Activated naive CD4-positive, alpha-beta T cell treated with anti-CD3 and anti-CD28 coated beads, Interleukin-2, amount 50 U/mL, for 24 hours (primary cell): Measurements from ENCODE around the gene BLVRB.
A peak's percentile ranks its signal among the peaks of the same experiment; 100 is the strongest.
"Not testable (repeated sequence)": the region's sequence is repeated elsewhere in the genome, so short reads cannot be mapped to it uniquely, and the experiment has no call there.

Source experiments
- H3K27ac Mint-ChIP-seq: one replicate; pipeline ENCODE4 v1.8.0; 2021; ENCODE audit warnings: mild to moderate bottlenecking, mixed read lengths
- H3K27me3 Mint-ChIP-seq: one replicate; pipeline ENCODE4 v1.8.0; 2021; ENCODE audit warnings: mixed read lengths
- H3K36me3 Mint-ChIP-seq: one replicate; pipeline ENCODE4 v1.8.0; 2021; ENCODE audit warnings: mixed read lengths
- H3K4me1 Mint-ChIP-seq: one replicate; pipeline ENCODE4 v1.8.0; 2021; ENCODE audit warnings: mixed read lengths
- H3K4me3 Mint-ChIP-seq: one replicate; pipeline ENCODE4 v1.8.0; 2021; ENCODE audit warnings: mild to moderate bottlenecking, mixed read lengths
- H3K9me3 Mint-ChIP-seq: one replicate; pipeline ENCODE4 v1.8.0; 2021; ENCODE audit warnings: mixed read lengths

The BLVRB gene

DNA sequence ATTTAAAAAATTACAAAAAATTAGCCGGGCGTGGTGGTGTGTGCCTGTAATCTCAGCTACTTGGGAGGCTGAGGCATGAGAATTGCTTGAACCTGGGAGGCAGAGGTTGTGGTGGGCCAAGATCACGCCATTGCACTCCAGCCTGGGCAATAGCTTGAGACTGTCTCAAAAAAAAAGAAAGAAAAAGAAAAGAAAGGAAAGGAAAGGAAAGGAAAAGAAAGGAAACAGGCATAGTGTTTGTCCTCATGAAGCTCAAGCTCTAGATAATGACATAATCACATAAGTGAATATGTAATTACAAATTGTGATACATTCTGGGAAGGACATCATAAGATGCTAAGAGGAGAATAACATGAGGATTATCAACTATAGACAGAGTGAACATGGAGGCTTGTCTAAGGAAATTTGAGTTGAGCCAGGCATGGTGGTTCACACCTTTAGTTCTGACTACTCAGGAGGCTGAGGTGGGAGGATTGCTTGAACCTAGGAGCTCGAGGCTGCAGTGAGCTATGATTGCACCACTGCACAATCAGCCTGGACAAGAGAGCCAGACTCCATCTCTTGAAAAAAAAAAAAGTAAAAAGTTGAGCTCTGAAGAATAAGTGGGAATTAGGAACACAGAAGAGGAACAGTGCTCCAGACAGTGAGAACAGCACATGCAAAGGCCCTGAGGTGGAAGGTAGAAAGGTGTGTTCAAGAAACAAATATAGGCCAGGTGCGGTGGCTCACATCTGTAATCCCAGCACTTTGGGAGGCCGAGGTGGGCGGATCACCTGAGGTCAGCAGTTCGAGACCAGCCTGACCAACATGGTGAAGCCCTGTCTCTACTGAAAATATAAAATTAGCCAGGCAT, 35.4 kb upstream of the BLVRB start:
- not testable (repeated sequence) for H3K4me1 Mint-ChIP-seq, H3K9me3 Mint-ChIP-seq, H3K4me3 Mint-ChIP-seq, H3K27ac Mint-ChIP-seq, H3K27me3 Mint-ChIP-seq, H3K36me3 Mint-ChIP-seq

DNA sequence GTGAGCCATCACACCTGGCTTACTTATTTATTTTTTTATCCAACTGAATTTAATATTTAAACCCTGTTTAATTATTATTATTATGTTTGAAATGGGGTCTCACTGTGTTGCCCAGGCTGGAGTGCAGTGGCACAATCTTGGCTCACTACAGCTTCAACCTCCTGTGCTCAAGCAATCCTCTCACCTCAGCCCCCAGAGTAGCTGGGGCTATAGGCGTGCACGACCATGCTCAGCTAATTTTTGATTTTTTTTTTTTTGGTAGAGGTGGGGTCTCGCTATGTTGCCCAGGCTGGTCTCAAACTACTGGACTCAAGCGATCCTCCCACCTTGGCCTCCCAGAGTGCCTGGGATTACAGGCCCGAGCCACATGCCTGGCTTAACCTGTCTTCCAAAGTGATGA, 33.8 kb upstream of the BLVRB start:
- H3K27me3 Mint-ChIP-seq, result no peaks in the 10 kb centered on the region
- H3K4me1 Mint-ChIP-seq, result no peaks in the 10 kb centered on the region
- H3K9me3 Mint-ChIP-seq, result no peaks in the 10 kb centered on the region
- H3K4me3 Mint-ChIP-seq, result no peak overlapping the region
- no peak overlapping the region for H3K27ac Mint-ChIP-seq
- H3K36me3 Mint-ChIP-seq, result peaks cover 1% of the 10 kb centered on the region

DNA sequence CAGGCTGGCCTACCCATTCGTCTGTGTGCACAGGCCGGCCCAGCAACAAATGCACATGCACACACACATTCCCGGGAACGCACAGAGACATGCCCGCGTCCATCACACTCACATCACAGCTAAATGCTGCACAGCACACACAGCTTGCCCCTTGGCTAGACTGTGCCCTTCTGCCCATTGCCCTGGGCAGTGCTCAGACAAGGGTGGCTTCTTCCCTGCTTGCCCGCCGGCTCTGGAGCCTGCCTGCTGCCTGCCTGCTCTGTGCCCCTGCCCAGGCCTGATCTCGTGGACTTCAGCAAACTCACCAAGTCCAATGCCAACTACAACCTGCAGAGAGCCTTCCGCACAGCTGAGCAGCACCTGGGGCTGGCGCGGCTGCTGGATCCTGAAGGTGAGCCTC, 31.7 kb upstream of the BLVRB start:
- Mint-ChIP-seq H3K4me3 (no peak overlapping the region), H3K4me1 (no peaks in the 10 kb centered on the region), H3K9me3 (no peaks in the 10 kb centered on the region), H3K27me3 (no peaks in the 10 kb centered on the region), H3K36me3 (peaks cover 4% of the 10 kb centered on the region), H3K27ac (no peak overlapping the region)

DNA sequence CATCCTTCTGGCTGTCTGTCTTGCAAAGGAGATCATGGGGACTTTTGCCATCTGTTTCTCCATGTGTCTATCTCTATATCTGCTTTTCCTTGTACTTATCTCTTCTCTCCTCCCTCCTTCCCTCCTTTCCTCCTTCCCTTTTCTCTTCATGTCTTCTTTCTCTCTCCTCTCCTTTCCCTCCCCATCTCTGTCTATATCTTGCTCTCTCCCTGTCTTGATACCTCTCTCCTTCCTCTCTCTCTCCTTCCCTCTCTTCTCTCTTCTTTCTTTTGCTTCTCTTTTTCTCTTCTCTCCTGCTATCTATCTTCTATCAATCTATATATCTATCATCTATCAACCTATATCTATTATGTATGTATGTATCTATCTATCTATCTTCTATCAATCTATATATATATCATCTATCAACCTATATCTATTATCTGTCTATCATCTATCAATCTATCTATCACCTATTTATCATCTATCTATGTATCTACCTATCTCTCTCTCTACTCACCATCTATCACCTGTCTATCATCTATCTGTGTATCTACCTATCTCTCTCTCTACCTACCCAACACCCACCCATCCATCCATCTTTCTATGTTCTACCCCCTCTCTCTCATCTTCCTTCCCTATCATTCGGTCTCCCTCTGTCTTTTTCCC, 28.8 kb upstream of the BLVRB start:
- Mint-ChIP-seq H3K27me3 (no peaks in the 10 kb centered on the region), H3K27ac (no peak overlapping the region)

DNA sequence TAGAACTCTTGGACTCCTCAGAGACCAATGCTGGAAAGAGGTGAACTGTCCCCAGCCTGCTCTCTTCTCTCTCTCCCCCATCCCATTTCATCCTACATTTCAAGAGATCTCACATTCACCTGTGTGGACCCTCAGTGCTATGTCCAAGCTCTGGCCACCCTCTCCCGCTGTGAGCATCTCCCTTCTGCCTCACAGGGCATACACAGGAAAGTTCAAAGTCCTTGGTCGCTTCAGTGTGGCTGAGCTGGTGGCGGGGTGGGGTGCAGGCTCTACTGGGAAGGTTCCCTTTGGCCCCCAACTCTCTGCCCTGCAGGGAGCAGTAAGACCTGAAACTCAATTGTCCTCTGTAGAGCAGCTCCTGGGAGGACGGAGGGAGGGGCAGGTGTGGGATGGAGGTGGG, 28.2 kb upstream of the BLVRB start:
- no peaks in the 10 kb centered on the region for H3K27me3 Mint-ChIP-seq
- H3K9me3 Mint-ChIP-seq, result no peaks in the 10 kb centered on the region
- no peak overlapping the region for H3K27ac Mint-ChIP-seq
- H3K4me3 Mint-ChIP-seq, result no peak overlapping the region
- peaks cover 4% of the 10 kb centered on the region for H3K36me3 Mint-ChIP-seq
- no peaks in the 10 kb centered on the region for H3K4me1 Mint-ChIP-seq

More for the DNA sequence above, 28.8 kb upstream of the BLVRB start:
- Mint-ChIP-seq H3K36me3 (peaks cover 4% of the 10 kb centered on the region), H3K9me3 (no peaks in the 10 kb centered on the region), H3K4me1 (no peaks in the 10 kb centered on the region), H3K4me3 (no peak overlapping the region)

DNA sequence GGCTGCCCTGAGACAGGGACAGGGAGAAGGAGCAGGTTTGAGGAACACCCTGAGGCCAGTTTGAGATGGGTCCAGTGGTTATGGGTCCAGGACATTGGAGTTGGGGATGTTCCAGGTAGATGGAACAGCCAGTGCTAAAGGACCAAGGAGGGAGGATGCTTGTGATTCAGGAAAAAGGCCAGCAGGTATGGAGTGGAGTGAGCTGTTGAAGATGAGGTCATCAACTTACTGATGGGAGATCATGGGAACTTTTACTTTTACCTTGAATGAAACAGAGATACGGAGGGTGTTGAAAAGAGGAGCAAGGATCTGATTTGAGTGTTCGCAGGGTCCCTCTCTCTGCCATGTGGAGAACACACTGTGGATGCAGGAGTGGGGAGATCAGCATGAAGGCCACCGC, 26.7 kb upstream of the BLVRB start:
- Mint-ChIP-seq H3K27ac (no peak overlapping the region), H3K4me1 (peaks cover 7% of the 10 kb centered on the region), H3K36me3 (peaks cover 4% of the 10 kb centered on the region), H3K27me3 (peaks cover 6% of the 10 kb centered on the region), H3K4me3 (no peak overlapping the region), H3K9me3 (no peaks in the 10 kb centered on the region)

DNA sequence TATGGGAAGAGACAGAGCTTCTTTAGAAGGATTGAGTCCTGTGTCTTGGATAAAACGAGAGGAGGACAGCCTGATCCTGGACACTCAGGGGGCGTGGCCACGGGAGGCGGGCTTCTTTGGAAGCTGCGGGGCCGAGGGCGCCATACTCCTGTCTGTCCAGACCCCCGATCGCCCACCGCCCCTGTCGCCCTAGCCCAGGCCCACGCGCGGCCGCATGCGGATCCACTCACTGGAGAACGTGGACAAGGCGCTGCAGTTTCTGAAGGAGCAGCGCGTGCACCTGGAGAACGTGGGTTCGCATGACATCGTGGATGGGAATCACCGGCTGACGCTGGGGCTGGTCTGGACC, 24.3 kb upstream of the BLVRB start:
- peaks cover 7% of the 10 kb centered on the region for H3K4me1 Mint-ChIP-seq
- no peak overlapping the region for H3K27ac Mint-ChIP-seq
- H3K9me3 Mint-ChIP-seq, result no peaks in the 10 kb centered on the region
- peaks cover 15% of the 10 kb centered on the region for H3K27me3 Mint-ChIP-seq
- H3K36me3 Mint-ChIP-seq, result peaks cover 3% of the 10 kb centered on the region
- no peak overlapping the region for H3K4me3 Mint-ChIP-seq

DNA sequence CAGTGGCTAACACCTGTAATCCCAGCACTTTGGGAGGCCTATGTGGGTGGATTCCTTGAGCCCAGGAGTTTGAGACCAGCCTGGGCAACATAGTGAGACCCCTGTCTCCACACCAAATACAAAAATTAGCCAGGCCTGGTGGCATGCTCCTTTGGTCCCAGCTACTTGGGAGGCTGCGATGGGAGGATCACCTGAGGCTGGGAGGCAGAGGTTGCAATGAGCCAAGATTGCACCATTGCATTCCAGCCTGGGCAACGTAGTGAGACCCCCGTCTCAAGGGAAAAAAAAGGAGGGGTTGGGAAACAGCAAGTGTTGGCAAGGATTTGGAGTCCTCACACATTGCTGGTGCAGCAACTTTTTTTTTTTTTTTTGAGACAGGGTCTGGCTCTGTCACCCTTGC, 20.5 kb upstream of the BLVRB start:
- no peaks in the 10 kb centered on the region for H3K9me3 Mint-ChIP-seq
- H3K27ac Mint-ChIP-seq, result no peak overlapping the region
- no peaks in the 10 kb centered on the region for H3K36me3 Mint-ChIP-seq
- peaks cover 16% of the 10 kb centered on the region for H3K27me3 Mint-ChIP-seq
- peaks cover 7% of the 10 kb centered on the region for H3K4me1 Mint-ChIP-seq
- H3K4me3 Mint-ChIP-seq, result no peak overlapping the region

DNA sequence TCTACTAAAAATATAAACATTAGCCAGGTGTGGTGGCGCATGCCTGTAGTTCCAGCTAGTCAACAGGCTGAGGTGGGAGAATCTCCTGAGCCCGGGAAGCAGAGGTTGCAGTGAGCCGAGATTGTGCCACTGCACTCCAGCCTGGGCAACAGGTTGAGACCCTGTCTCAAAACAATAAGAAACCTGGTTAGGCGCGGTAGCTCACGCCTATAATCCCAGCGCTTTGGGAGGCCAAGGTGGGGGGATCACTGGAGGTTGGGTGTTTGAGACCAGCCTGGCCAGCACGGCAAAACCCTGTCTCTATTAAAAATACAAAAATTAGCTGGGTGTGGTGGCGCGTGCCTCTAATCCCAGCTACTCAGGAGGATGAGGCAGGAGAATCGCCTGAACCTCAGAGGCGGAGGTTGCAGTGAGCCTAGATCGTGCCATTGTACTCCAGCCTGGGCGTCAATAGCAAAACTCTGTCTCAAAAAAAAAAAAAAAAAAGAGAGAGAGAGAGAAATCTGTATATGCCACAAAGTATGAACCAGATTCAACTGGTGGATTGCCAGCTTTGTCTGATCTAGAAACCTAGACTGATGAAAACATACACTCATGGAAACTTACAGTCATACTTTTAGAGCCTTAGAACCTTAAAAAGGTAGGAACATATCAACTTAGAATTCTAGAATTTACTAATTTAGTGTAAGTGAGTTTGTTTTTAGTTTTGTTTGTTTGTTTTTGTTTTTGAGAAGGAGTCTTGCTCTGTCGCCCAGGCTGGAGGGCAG, 10.5 kb upstream of the BLVRB start:
- H3K4me1 Mint-ChIP-seq, H3K27me3 Mint-ChIP-seq, H3K27ac Mint-ChIP-seq, H3K9me3 Mint-ChIP-seq, H3K4me3 Mint-ChIP-seq, H3K36me3 Mint-ChIP-seq: not testable (repeated sequence)

DNA sequence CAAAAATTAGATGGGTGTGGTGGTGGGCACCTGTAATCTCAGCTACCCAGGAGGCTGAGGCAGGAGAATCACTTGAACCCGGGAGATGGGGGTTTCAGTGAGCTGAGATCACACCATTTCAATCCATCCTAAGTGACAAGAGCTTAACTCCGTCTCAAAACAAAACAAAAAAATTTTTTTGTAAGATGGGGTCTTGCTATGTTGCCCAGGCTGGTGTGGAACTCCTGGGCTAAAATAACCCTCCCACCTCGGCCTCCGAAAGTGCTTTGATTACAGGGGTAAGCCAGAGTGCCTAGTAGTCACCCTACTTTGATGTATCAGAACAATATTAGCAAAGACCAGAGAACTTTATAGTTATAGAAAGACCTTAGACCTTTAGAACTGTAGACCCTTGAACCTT, 9.2 kb upstream of the BLVRB start:
- Mint-ChIP-seq H3K9me3 (no peaks in the 10 kb centered on the region), H3K27ac (no peak overlapping the region)

DNA sequence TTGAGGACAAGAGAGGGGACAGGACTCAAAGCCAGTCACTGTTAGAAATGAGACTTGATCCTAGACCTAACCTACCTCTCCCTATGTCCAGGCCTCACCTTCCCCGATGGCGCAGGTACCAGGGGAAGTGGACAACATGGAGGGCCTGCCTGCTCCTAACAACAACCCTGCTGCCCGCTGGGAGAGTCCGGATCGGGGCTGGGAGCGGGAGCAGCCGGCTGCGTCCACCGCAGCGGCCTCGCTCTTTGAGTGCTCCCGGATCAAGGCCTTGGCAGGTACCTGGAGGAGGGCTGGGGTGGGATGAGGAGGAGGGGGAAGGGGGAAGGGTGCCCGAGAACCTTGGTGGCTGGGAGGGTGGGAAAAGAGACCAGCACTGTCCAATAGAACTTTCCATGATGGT, 7.0 kb upstream of the BLVRB start:
- no peak overlapping the region for H3K4me3 Mint-ChIP-seq
- H3K27ac Mint-ChIP-seq, result no peak overlapping the region
- H3K9me3 Mint-ChIP-seq, result no peaks in the 10 kb centered on the region
- H3K4me1 Mint-ChIP-seq, result no peaks in the 10 kb centered on the region
- no peaks in the 10 kb centered on the region for H3K27me3 Mint-ChIP-seq
- H3K36me3 Mint-ChIP-seq, result no peaks in the 10 kb centered on the region

More for the DNA sequence above, 9.2 kb upstream of the BLVRB start:
- Mint-ChIP-seq H3K4me1 (no peaks in the 10 kb centered on the region), H3K36me3 (no peaks in the 10 kb centered on the region), H3K27me3 (no peaks in the 10 kb centered on the region), H3K4me3 (no peak overlapping the region)

DNA sequence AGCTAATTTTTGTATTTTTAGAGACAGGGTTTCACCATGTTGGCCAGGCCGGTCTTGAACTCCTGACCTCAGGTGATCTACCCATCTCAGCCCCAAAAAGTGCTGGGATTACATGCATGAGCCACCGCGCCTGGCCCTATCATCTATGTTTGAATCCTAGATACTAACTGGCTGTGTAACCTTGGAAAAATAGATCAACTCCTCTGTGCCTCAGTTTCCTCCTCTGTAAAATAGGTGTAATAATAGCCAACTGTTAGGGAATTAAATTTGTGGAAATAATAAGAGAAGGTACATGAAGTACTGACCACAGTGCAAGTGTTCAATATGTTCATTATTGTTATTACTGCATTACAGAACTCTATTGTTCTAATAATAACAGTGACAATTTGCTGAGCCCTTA, 5.6 kb upstream of the BLVRB start:
- H3K27ac Mint-ChIP-seq, result no peak overlapping the region
- peaks cover 3% of the 10 kb centered on the region for H3K27me3 Mint-ChIP-seq
- no peak overlapping the region for H3K4me3 Mint-ChIP-seq
- H3K4me1 Mint-ChIP-seq, result peaks cover 7% of the 10 kb centered on the region
- H3K36me3 Mint-ChIP-seq, result no peaks in the 10 kb centered on the region
- H3K9me3 Mint-ChIP-seq, result no peaks in the 10 kb centered on the region

DNA sequence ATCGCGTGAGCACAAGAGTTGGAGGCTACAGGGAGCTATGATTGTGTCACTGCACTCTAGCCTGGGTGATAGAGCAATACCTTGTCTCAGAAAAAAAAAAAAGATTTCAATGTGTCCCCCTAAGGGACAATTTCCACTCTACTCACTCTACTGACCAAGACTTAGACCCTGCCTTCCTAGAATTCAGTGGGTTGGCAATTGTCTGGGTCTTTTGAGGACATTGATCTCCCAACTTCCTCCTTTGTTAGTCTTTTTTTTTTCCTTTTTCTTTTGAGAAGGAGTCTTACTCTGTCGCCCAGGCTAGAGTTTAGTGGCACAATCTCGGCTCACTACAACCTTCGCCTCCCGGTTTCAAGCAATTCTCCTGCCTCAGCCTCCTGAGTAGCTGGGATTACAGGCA, 3.5 kb upstream of the BLVRB start:
- Mint-ChIP-seq H3K36me3 (no peaks in the 10 kb centered on the region), H3K27me3 (peaks cover 3% of the 10 kb centered on the region), H3K9me3 (no peaks in the 10 kb centered on the region), H3K4me1 (peaks cover 22% of the 10 kb centered on the region), H3K4me3 (no peak overlapping the region), H3K27ac (no peak overlapping the region)

DNA sequence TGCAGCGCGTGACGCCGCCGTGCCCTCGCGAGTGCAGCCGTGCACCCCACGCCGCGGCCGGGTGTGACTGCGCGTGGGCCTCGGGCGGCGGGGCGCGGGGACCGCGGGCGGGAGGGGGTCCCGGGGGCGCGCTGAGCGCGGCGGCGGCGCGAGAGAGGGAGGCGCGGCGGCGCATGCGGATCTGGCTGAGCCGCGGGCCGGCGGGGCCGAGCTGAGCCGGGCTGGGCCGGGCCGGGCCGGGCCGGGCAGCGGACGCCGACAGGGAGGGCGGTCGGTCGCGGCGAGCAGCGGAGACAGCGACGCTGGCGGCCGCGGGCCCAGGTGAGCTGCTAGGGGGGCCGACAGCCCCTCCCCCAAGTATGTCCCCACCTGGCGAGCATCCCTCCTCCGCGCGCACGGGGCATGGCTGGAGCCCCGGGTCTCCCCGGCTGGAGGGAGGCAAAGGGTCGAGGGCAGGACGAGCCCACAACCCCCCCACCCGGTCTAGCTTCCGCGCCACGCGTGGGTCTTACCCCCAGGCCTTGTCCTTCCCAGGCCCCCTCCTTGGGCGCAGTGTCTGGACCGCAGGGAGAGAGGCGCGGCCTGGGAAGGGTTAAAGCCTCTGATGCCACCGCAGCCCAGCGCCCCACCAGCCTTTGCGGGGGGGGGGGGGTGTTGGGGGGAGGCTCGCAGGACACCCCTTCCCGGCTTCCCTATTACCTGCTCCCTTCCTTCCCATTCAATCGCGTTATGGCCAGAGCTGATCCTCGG, 1.6 kb upstream of the BLVRB start, which contains the start of gene SPTBN4:
SPTBN4 (plus strand) TSS at position 17 of the 750 bp plus-strand sequence. CDS start 5,621 bp downstream, outside the sequence.
- Mint-ChIP-seq H3K4me3 (peak within 1 kb of the TSS; percentile 90), H3K36me3 (no peaks in the 10 kb centered on the region), H3K4me1 (peaks cover 22% of the 10 kb centered on the region), H3K27me3 (peaks cover 3% of the 10 kb centered on the region), H3K9me3 (no peaks in the 10 kb centered on the region), H3K27ac (peak within 1 kb of the TSS; percentile 96)

DNA sequence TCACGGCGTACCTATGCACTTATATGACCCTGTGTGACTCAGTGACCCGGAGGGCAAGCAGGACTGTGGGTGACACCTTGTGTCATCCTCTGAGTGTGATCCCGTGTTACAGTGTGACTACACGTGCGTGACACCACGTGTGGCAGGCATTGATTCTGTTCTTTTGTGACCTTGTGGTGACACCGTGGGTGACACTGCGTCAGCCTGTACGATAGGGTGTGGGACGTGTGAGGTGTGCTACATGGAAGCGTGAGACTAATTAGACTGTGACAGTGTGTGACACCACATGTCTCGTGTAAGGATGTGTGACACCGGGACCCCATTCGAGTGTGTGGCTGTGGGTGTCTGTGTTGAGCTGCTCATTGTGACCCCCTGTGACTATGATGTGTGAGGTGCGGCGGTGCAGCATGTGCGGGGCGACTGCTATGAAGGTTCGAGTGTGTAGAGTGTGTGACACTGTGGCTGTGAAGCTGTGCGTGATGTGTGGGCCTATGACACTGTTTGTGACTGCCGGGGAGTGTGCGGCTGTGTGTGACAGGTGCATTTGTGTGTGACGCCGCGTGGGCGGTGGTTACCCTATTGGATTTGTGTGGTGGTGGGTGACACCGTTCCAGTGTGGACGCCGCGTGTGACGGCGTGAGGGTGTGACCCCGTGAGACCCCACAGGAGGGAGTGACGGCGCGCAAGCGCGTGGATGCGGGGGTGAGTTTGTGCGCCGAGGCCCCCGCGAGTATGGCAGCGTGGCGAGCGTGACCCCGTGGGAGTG, 857 bp upstream of the BLVRB start:
- Mint-ChIP-seq H3K9me3 (no peaks in the 10 kb centered on the region), H3K27ac (peak overlapping the region; percentile 96), H3K4me1 (peaks cover 25% of the 10 kb centered on the region), H3K36me3 (no peaks in the 10 kb centered on the region), H3K4me3 (peak overlapping the region; percentile 90), H3K27me3 (peaks cover 3% of the 10 kb centered on the region)
